Fibroblast of the conjunctiva (primary cell): ENCODE measurements around the gene MAP3K2.

Experiments
- DNase-seq: peaks from one replicate; pipeline ENCODE4 v3.0.0-alpha.2; 2010; ENCODE audit warnings: low read depth

Gene MAP3K2, protein sequence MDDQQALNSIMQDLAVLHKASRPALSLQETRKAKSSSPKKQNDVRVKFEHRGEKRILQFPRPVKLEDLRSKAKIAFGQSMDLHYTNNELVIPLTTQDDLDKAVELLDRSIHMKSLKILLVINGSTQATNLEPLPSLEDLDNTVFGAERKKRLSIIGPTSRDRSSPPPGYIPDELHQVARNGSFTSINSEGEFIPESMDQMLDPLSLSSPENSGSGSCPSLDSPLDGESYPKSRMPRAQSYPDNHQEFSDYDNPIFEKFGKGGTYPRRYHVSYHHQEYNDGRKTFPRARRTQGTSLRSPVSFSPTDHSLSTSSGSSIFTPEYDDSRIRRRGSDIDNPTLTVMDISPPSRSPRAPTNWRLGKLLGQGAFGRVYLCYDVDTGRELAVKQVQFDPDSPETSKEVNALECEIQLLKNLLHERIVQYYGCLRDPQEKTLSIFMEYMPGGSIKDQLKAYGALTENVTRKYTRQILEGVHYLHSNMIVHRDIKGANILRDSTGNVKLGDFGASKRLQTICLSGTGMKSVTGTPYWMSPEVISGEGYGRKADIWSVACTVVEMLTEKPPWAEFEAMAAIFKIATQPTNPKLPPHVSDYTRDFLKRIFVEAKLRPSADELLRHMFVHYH

GRCh38 chr2:127387655-127388422 lies at the start of gene MAP3K2:
Gene MAP3K2 (minus strand): TSS chr2:127387975. CDS start chr2:127343129, 44,846 bp downstream.
- peak; percentile 77 for DNase-seq

DNA sequence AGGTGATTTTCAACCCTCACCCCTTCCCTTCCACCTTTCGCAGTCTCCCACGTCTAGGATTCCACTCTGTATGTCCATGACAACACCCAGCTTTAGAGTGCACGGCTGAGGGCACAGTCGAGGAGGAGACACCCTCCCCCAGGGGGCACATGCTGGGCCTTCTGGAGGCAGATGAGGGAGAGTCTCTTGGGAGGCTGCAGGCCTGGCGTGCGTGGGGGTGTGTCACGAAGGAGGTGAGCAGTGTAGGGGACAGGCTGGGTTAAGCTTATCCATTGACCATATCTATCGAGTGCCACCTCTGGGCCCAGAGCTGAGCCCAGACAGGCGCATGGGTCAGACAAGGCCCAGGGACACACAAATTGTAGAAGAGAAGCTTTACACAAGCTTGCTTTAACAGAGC lies 49.3 kb upstream of the MAP3K2 start:
- DNase-seq: no peak

- DNase-seq: no peak
Observed at GRCh38 chr2:127434515-127434914, 46.7 kb upstream of the MAP3K2 start.

GRCh38 chr2:127431408-127432023 lies 43.7 kb upstream of the MAP3K2 start:
- no peak for DNase-seq

GRCh38 chr2:127429844-127430425 lies 42.2 kb upstream of the MAP3K2 start:
- no peak for DNase-seq

- no peak for DNase-seq
Observed at GRCh38 chr2:127429291-127429690, 41.5 kb upstream of the MAP3K2 start.

DNA sequence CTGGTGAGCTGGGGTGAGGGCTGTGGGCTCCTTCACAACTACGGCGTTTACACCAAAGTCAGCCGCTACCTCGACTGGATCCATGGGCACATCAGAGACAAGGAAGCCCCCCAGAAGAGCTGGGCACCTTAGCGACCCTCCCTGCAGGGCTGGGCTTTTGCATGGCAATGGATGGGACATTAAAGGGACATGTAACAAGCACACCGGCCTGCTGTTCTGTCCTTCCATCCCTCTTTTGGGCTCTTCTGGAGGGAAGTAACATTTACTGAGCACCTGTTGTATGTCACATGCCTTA lies 41.0 kb upstream of the MAP3K2 start:
- no peak for DNase-seq

DNA sequence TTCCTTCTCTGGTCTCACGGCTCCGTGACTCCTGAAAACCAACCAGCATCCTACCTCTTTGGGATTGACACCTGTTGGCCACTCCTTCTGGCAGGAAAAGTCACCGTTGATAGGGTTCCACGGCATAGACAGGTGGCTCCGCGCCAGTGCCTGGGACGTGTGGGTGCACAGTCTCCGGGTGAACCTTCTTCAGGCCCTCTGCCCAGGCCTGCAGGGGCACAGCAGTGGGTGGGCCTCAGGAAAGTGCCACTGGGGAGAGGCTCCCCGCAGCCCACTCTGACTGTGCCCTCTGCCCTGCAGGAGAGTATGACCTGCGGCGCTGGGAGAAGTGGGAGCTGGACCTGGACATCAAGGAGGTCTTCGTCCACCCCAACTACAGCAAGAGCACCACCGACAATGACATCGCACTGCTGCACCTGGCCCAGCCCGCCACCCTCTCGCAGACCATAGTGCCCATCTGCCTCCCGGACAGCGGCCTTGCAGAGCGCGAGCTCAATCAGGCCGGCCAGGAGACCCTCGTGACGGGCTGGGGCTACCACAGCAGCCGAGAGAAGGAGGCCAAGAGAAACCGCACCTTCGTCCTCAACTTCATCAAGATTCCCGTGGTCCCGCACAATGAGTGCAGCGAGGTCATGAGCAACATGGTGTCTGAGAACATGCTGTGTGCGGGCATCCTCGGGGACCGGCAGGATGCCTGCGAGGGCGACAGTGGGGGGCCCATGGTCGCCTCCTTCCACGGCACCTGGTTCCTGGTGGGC lies 40.5 kb upstream of the MAP3K2 start:
- no peak for DNase-seq

GRCh38 chr2:127427376-127428056 lies 39.7 kb upstream of the MAP3K2 start:
- DNase-seq: no peak

DNA sequence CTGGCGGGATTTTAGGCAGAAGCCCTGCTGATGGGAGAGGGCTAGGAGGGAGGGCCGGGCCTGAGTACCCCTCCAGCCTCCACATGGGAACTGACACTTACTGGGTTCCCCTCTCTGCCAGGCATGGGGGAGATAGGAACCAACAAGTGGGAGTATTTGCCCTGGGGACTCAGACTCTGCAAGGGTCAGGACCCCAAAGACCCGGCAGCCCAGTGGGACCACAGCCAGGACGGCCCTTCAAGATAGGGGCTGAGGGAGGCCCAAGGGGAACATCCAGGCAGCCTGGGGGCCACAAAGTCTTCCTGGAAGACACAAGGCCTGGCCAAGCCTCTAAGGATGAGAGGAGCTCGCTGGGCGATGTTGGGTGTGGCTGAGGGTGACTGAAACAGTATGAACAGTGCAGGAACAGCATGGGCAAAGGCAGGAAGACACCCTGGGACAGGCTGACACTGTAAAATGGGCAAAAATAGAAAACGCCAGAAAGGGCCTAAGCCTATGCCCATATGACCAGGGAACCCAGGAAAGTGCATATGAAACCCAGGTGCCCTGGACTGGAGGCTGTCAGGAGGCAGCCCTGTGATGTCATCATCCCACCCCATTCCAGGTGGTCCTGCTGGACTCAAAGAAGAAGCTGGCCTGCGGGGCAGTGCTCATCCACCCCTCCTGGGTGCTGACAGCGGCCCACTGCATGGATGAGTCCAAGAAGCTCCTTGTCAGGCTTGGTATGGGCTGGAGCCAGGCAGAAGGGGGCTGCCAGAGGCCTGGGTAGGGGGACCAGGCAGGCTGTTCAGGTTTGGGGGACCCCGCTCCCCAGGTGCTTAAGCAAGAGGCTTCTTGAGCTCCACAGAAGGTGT lies 39.0 kb upstream of the MAP3K2 start:
- DNase-seq: no peak

DNA sequence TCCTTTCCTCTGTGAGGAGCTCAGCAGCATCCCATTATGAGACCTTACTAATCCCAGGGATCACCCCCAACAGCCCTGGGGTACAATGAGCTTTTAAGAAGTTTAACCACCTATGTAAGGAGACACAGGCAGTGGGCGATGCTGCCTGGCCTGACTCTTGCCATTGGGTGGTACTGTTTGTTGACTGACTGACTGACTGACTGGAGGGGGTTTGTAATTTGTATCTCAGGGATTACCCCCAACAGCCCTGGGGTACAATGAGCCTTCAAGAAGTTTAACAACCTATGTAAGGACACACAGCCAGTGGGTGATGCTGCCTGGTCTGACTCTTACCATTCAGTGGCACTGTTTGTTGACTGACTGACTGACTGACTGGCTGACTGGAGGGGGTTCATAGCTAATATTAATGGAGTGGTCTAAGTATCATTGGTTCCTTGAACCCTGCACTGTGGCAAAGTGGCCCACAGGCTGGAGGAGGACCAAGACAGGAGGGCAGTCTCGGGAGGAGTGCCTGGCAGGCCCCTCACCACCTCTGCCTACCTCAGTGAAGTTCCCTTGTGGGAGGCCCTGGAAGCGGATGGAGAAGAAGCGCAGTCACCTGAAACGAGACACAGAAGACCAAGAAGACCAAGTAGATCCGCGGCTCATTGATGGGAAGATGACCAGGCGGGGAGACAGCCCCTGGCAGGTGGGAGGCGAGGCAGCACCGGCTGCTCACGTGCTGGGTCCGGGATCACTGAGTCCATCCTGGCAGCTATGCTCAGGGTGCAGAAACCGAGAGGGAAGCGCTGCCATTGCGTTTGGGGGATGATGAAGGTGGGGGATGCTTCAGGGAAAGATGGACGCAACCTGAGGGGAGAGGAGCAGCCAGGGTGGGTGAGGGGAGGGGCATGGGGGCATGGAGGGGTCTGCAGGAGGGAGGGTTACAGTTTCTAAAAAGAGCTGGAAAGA lies 38.0 kb upstream of the MAP3K2 start:
- no peak for DNase-seq

DNA sequence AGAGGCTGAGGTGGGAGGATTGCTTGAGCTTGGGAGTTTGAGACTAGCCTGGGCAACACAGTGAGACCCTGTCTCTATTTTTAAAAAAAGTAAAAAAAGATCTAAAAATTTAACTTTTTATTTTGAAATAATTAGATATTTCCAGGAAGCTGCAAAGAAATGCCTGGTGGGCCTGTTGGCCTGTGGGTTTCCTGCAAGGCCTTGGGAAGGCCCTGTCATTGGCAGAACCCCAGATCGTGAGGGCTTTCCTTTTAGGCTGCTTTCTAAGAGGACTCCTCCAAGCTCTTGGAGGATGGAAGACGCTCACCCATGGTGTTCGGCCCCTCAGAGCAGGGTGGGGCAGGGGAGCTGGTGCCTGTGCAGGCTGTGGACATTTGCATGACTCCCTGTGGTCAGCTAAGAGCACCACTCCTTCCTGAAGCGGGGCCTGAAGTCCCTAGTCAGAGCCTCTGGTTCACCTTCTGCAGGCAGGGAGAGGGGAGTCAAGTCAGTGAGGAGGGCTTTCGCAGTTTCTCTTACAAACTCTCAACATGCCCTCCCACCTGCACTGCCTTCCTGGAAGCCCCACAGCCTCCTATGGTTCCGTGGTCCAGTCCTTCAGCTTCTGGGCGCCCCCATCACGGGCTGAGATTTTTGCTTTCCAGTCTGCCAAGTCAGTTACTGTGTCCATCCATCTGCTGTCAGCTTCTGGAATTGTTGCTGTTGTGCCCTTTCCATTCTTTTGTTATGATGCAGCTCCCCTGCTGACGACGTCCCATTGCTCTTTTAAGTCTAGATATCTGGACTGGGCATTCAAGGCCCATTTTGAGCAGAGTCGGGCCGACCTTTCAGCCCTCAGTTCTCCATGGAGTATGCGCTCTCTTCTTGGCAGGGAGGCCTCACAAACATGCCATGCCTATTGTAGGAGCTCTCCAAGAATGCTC lies 37.1 kb upstream of the MAP3K2 start:
- DNase-seq: no peak

DNA sequence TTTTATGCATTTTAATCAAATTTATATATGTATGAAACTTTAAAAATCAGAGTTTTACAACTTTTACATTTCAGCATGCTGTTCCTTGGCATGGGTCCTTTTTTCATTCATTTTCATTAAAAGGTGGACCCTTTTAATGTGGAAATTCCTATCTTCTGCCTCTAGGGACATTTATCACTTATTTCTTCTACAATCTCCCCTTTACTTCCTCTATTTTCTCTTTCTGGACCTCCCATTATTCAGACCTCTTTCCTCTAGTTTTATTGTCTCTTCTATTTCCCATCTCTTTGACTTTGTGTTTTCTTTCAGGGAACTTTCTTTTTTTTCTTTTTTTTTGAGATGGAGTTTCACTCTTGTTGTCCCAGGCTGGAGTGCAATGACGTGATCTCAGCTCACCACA lies 36.1 kb upstream of the MAP3K2 start:
- no peak for DNase-seq

DNA sequence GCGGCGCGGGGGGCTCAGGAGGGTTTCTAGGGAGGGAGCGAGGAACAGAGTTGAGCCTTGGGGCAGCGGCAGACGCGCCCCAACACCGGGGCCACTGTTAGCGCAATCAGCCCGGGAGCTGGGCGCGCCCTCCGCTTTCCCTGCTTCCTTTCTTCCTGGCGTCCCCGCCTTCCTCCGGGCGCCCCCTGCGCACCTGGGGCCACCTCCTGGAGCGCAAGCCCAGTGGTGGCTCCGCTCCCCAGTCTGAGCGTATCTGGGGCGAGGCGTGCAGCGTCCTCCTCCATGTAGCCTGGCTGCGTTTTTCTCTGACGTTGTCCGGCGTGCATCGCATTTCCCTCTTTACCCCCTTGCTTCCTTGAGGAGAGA lies 35.7 kb upstream of the MAP3K2 start:
- no peak for DNase-seq

- DNase-seq: no peak
Observed at GRCh38 chr2:127422559-127423477, 35.0 kb upstream of the MAP3K2 start.

- DNase-seq: no peak
Observed at GRCh38 chr2:127421871-127422558, 34.2 kb upstream of the MAP3K2 start.
